SK-N-MC (cell line): Measurements from ENCODE around the gene MYO1D.

ENCODE experiments used
- EZH2 ChIP-seq: fragments of 200-600 bp; sonication (generic); IDR thresholded peaks from one replicate; pipeline ENCODE4 v1.6.1; 2017; ENCODE audit warnings: antibody characterized with exemption
- FOXP2 ChIP-seq: optimal IDR thresholded peaks from 2 replicates; pipeline ENCODE3; 2011; ENCODE audit warnings: mild to moderate bottlenecking, moderate library complexity; ENCODE audit not compliant: insufficient read depth; ENCODE audit errors: extremely low read length, control extremely low read depth
- POLR2AphosphoS5 ChIP-seq: IDR thresholded peaks from 2 replicates; pipeline ENCODE4 v1.6.1; 2012; ENCODE audit warnings: mild to moderate bottlenecking, low read depth, low read length, borderline replicate concordance

GRCh38 chr17:32672711-32673110 is 204.2 kb downstream of the MYO1D start:
- TF ChIP-seq EZH2, result no peak
- TF ChIP-seq POLR2AphosphoS5, result no peak
- no peak for TF ChIP-seq FOXP2
